GM23248 (cell line): ENCODE measurements around the gene PREB. TPM values are rescaled to one million over a fixed set of nuclear protein-coding genes. Genes with fewer than 3 reads are reported as not detected.

Source experiments
- DNase-seq: peaks from one replicate; pipeline ENCODE4 v3.0.0-alpha.2; 2015
- H2AFZ ChIP-seq: fragments of 200-600 bp; sonication (generic); 2 replicates; pipeline ENCODE4 v1.6.1; 2016; ENCODE audit warnings: antibody characterized with exemption
- H3F3A ChIP-seq: fragments of 200-600 bp; sonication (generic); 2 replicates; pipeline ENCODE4 v1.6.1; 2016; ENCODE audit warnings: mild to moderate bottlenecking, antibody characterized with exemption, mixed run types; ENCODE audit not compliant: insufficient read depth
- H3K27ac ChIP-seq: fragments of 200-600 bp; sonication (generic); 2 replicates; pipeline ENCODE4 v1.5.1; 2016; ENCODE audit warnings: mild to moderate bottlenecking
- H3K27me3 ChIP-seq: fragments of 200-600 bp; sonication (generic); replicated peaks from 2 replicates; pipeline ENCODE4 v1.6.1; 2016; ENCODE audit warnings: mild to moderate bottlenecking; ENCODE audit not compliant: insufficient read depth
- H3K36me3 ChIP-seq: fragments of 200-600 bp; sonication (generic); 2 replicates; pipeline ENCODE4 v1.6.1; 2016; ENCODE audit warnings: low read depth, mild to moderate bottlenecking
- H3K4me1 ChIP-seq: fragments of 200-600 bp; sonication (generic); 2 replicates; pipeline ENCODE4 v1.6.1; 2016; ENCODE audit warnings: mild to moderate bottlenecking; ENCODE audit not compliant: insufficient read depth
- H3K4me2 ChIP-seq: fragments of 200-600 bp; sonication (generic); one replicate; pipeline ENCODE4 v1.6.1; 2016; ENCODE audit warnings: mild to moderate bottlenecking; ENCODE audit not compliant: unreplicated experiment
- H3K4me3 ChIP-seq: fragments of 200-600 bp; sonication (generic); 2 replicates; pipeline ENCODE4 v1.5.1; 2016; ENCODE audit warnings: mild to moderate bottlenecking
- H3K79me2 ChIP-seq: fragments of 200-600 bp; sonication (generic); 2 replicates; pipeline ENCODE4 v1.6.1; 2016; ENCODE audit warnings: mild to moderate bottlenecking; ENCODE audit not compliant: insufficient read depth
- H3K9ac ChIP-seq: fragments of 200-600 bp; sonication (generic); 2 replicates; pipeline ENCODE4 v1.6.1; 2016; ENCODE audit warnings: mild to moderate bottlenecking
- H3K9me2 ChIP-seq: fragments of 200-600 bp; sonication (generic); 2 replicates; pipeline ENCODE4 v1.6.1; 2016; ENCODE audit warnings: mixed run types, mild to moderate bottlenecking, moderate library complexity; ENCODE audit not compliant: insufficient read depth
- H3K9me3 ChIP-seq: fragments of 200-600 bp; sonication (generic); one replicate; pipeline ENCODE4 v1.6.1; 2017; ENCODE audit warnings: low read depth
- H4K20me1 ChIP-seq: fragments of 200-600 bp; sonication (generic); 2 replicates; pipeline ENCODE4 v1.6.0; 2016; ENCODE audit not compliant: insufficient read depth
- EZH2 ChIP-seq: fragments of 200-600 bp; sonication (generic); IDR thresholded peaks from 2 replicates; pipeline ENCODE4 v1.6.1; 2018; ENCODE audit warnings: antibody characterized with exemption, mild to moderate bottlenecking; ENCODE audit not compliant: insufficient read depth, poor library complexity, severe bottlenecking
- EZH2phosphoT487 ChIP-seq: fragments of 200-600 bp; sonication (generic); IDR thresholded peaks from 2 replicates; pipeline ENCODE4 v1.6.1; 2018; ENCODE audit warnings: antibody characterized with exemption, moderate library complexity, mild to moderate bottlenecking, low read depth; ENCODE audit not compliant: insufficient read depth
- WGBS, 2 experiments: methylation state at CpG; one replicate each; pipeline ENCODE4 v1.1.6; 2015 to 2017; ENCODE audit warnings: low lambda C conversion rate in 2 of 2, low coverage in 1 of 2; ENCODE audit errors: missing lambda C conversion rate in 2 of 2; 5-methylcytosine and 5-hydroxymethylcytosine counted together
- in situ Hi-C: fragments of 300-500 bp; cut with MboI; formaldehyde crosslinking; loops from 2 replicates; pipeline ENCODE4 v1.15.0; 2020
- polyA plus RNA-seq: library from polyadenylated mRNA; unstranded; fragments of >200 nt; fragmentation: Nextera tagmentation; extraction: Ambion mirVana; gene quantifications from 2 replicates; pipeline ENCODE4 v1.2.1, GENCODE V29; 2016
- total RNA-seq: library from RNA; depleted of rRNA; stranded (reverse); fragments of >200 nt; shearing (Covaris generic); gene quantifications from 2 replicates; pipeline ENCODE4 v1.2.3, GENCODE V29; 2014

Gene PREB
- total and polyA plus RNA-seq, 2 experiments from 2014 or later, result 45.0 to 52.2 TPM

GRCh38 chr2:27174638-27175037 is 40.2 kb upstream of the PREB start:
- no peaks in the 10 kb centered on the region for H3K4me1 ChIP-seq
- no peaks in the 10 kb centered on the region for H4K20me1 ChIP-seq
- in situ Hi-C loops, result no loop called here
- 63 to 70% methylated on average over 6 of the region's 6 CpGs for WGBS, 2 experiments
- H2AFZ ChIP-seq, result no peak overlapping the region
- TF ChIP-seq EZH2 (no peak), EZH2phosphoT487 (no peak)
- no peaks in the 10 kb centered on the region for H3K79me2 ChIP-seq
- no peak overlapping the region for H3K4me2 ChIP-seq
- no peaks in the 10 kb centered on the region for H3F3A ChIP-seq
- H3K27ac ChIP-seq, result no peak overlapping the region
- peak; percentile 19 for DNase-seq
- no peaks in the 10 kb centered on the region for H3K36me3 ChIP-seq
- H3K9me3 ChIP-seq, result no peaks in the 10 kb centered on the region
- H3K27me3 ChIP-seq, result peaks cover 56% of the 10 kb centered on the region
- no peaks in the 10 kb centered on the region for H3K9me2 ChIP-seq
- no peak overlapping the region for H3K9ac ChIP-seq
- H3K4me3 ChIP-seq, result no peak overlapping the region

- Histone ChIP-seq H3K9ac (no peak overlapping the region), H2AFZ (no peak overlapping the region), H3K36me3 (no peaks in the 10 kb centered on the region), H3K27me3 (peaks cover 51% of the 10 kb centered on the region), H3K4me2 (no peak overlapping the region), H3K9me2 (no peaks in the 10 kb centered on the region), H3K27ac (no peak overlapping the region), H3K9me3 (no peaks in the 10 kb centered on the region), H3F3A (no peaks in the 10 kb centered on the region), H4K20me1 (no peaks in the 10 kb centered on the region), H3K79me2 (no peaks in the 10 kb centered on the region), H3K4me1 (no peaks in the 10 kb centered on the region), H3K4me3 (no peak overlapping the region)
- WGBS, 2 experiments, result 44% methylated on average over 8 of the region's 8 CpGs
- DNase-seq, result peak; percentile 19
- in situ Hi-C loops, result no loop called here
- TF ChIP-seq EZH2 (no peak), EZH2phosphoT487 (no peak)
Observed at GRCh38 chr2:27171351-27171848, 37.0 kb upstream of the PREB start.

GRCh38 chr2:27170581-27171337 is 36.3 kb upstream of the PREB start:
- no peaks in the 10 kb centered on the region for H3K79me2 ChIP-seq
- H3K9me3 ChIP-seq, result no peaks in the 10 kb centered on the region
- H3F3A ChIP-seq, result no peaks in the 10 kb centered on the region
- DNase-seq, result no peak
- no peaks in the 10 kb centered on the region for H3K36me3 ChIP-seq
- WGBS, 2 experiments, result 77 to 89% methylated on average over 6 of the region's 6 CpGs
- no peak overlapping the region for H2AFZ ChIP-seq
- peaks cover 48% of the 10 kb centered on the region for H3K27me3 ChIP-seq
- in situ Hi-C loops, result no loop called here
- no peak overlapping the region for H3K9ac ChIP-seq
- TF ChIP-seq EZH2 (no peak), EZH2phosphoT487 (no peak)
- H4K20me1 ChIP-seq, result no peaks in the 10 kb centered on the region
- H3K4me2 ChIP-seq, result no peak overlapping the region
- H3K4me1 ChIP-seq, result no peaks in the 10 kb centered on the region
- H3K4me3 ChIP-seq, result no peak overlapping the region
- no peaks in the 10 kb centered on the region for H3K9me2 ChIP-seq
- H3K27ac ChIP-seq, result no peak overlapping the region

- WGBS, 2 experiments, result 65 to 71% methylated on average over 8 of the region's 8 CpGs
- H2AFZ ChIP-seq, result no peak overlapping the region
- H3K27me3 ChIP-seq, result peaks cover 3% of the 10 kb centered on the region; the same call in 1 of the 2 replicates
- no peaks in the 10 kb centered on the region for H3K9me2 ChIP-seq
- no peak for DNase-seq
- no peaks in the 10 kb centered on the region for H3F3A ChIP-seq
- no peaks in the 10 kb centered on the region for H3K79me2 ChIP-seq
- in situ Hi-C loops, result no loop called here
- H3K4me3 ChIP-seq, result no peak overlapping the region
- no peak overlapping the region for H3K4me2 ChIP-seq
- H3K9ac ChIP-seq, result no peak overlapping the region
- no peaks in the 10 kb centered on the region for H3K4me1 ChIP-seq
- no peaks in the 10 kb centered on the region for H3K36me3 ChIP-seq
- no peak overlapping the region for H3K27ac ChIP-seq
- no peaks in the 10 kb centered on the region for H4K20me1 ChIP-seq
- no peak for TF ChIP-seq EZH2
- no peak for TF ChIP-seq EZH2phosphoT487
- no peaks in the 10 kb centered on the region for H3K9me3 ChIP-seq
Observed at GRCh38 chr2:27164960-27165763, 30.7 kb upstream of the PREB start.
